ENCODE measurements around the gene UBE2Q1.

Gene UBE2Q1

GRCh38 chr1:154501423-154502065, 56.9 kb downstream of the UBE2Q1 start:
- DNase-seq = no peak

- DNase-seq = no peak
Measured at GRCh38 chr1:154500533-154500932, 57.9 kb downstream of the UBE2Q1 start.

GRCh38 chr1:154499446-154499845, 59.0 kb downstream of the UBE2Q1 start:
- DNase-seq = no peak
